Keratinocyte (primary cell): ENCODE data around the gene MAST3. TPM values are rescaled to one million over a fixed set of nuclear protein-coding genes. Genes with fewer than 3 reads are reported as not detected.

ENCODE experiments used
- DNase-seq: peaks from one replicate; pipeline ENCODE4 v3.0.0-alpha.2; 2011; ENCODE audit warnings: low read depth, missing footprints, low spot score
- FAIRE-seq: peaks from 2 replicates; lab custom pipeline; 2011; peaks lifted over from hg19 to GRCh38; lab: Jason Lieb, UNC
- H2AFZ ChIP-seq: 2 replicates; pipeline ENCODE4 v1.6.0; 2012; ENCODE audit warnings: low read length, control low read depth, inconsistent platforms; ENCODE audit not compliant: control insufficient read depth
- H3K27ac ChIP-seq: 2 replicates; pipeline ENCODE4 v1.5.1; 2011; ENCODE audit warnings: low read length; ENCODE audit not compliant: control insufficient read depth, insufficient read depth
- H3K27me3 ChIP-seq: 3 replicates; pipeline ENCODE4 v1.6.0; 2011; ENCODE audit warnings: low read length; ENCODE audit not compliant: control insufficient read depth, insufficient read depth; ENCODE audit errors: extremely low read depth
- H3K36me3 ChIP-seq, 2 experiments: 2 replicates in 1 of 2; 3 replicates in 1 of 2; pipeline ENCODE4 v1.5.1; 2011; ENCODE audit warnings: low read length in 2 of 2, mild to moderate bottlenecking in 1 of 2; ENCODE audit not compliant: control insufficient read depth in 2 of 2, insufficient read depth in 2 of 2; ENCODE audit errors: extremely low read depth in 1 of 2
- H3K4me1 ChIP-seq: 3 replicates; pipeline ENCODE4 v1.5.1; 2011; ENCODE audit warnings: low read length; ENCODE audit not compliant: control insufficient read depth, insufficient read depth; ENCODE audit errors: extremely low read depth
- H3K4me2 ChIP-seq: 3 replicates; pipeline ENCODE4 v1.6.0; 2011; ENCODE audit warnings: low read depth, low read length; ENCODE audit not compliant: control insufficient read depth, insufficient read depth; ENCODE audit errors: extremely low read depth
- H3K4me3 ChIP-seq, 3 experiments: fragments of 200-600 bp in 1 of 3; sonication (generic) in 1 of 3; 2 replicates in 2 of 3; 3 replicates in 1 of 3; pipeline ENCODE4 v1.5.1; 2011 to 2016; ENCODE audit warnings: low read length in 3 of 3, mild to moderate bottlenecking in 3 of 3, control low read depth in 2 of 3, inconsistent platforms in 1 of 3, low read depth in 1 of 3, mixed read lengths in 1 of 3, mixed run types in 1 of 3, moderate library complexity in 1 of 3; ENCODE audit not compliant: control insufficient read depth in 2 of 3, insufficient read depth in 2 of 3; ENCODE audit errors: extremely low read depth in 1 of 3
- H3K79me2 ChIP-seq: 2 replicates; pipeline ENCODE4 v1.6.0; 2012; ENCODE audit warnings: low read length; ENCODE audit not compliant: control insufficient read depth, insufficient read depth
- H3K9ac ChIP-seq: 3 replicates; pipeline ENCODE4 v1.6.0; 2011; ENCODE audit warnings: low read length; ENCODE audit not compliant: control insufficient read depth, insufficient read depth; ENCODE audit errors: extremely low read depth
- H3K9me1 ChIP-seq: 3 replicates; pipeline ENCODE4 v1.6.0; 2011; ENCODE audit warnings: low read length; ENCODE audit not compliant: control insufficient read depth, insufficient read depth; ENCODE audit errors: extremely low read depth
- H3K9me3 ChIP-seq: 2 replicates; pipeline ENCODE4 v1.5.1; 2012; ENCODE audit warnings: low read depth, low read length; ENCODE audit not compliant: control insufficient read depth
- H4K20me1 ChIP-seq: 3 replicates; pipeline ENCODE4 v1.6.0; 2011; ENCODE audit warnings: low read length; ENCODE audit not compliant: control insufficient read depth, insufficient read depth; ENCODE audit errors: extremely low read depth
- EZH2 ChIP-seq: IDR thresholded peaks from one replicate; pipeline ENCODE4 v1.6.1; 2012; ENCODE audit warnings: inconsistent platforms, mild to moderate bottlenecking, low read length, moderate library complexity
- dilution Hi-C: fragments of 300-500 bp; cut with MboI; formaldehyde crosslinking; loops from one replicate; pipeline ENCODE4 v1.7.0; 2020; ENCODE audit warnings: low sequenced_read_pairs; ENCODE audit not compliant: extremely low pct_ligation_motif_present
- polyA plus RNA-seq, 5 experiments: library from polyadenylated mRNA; depleted of rRNA in 3 of 5; stranded (reverse) in 3 of 5; stranded (forward) in 1 of 5; unstranded in 1 of 5; fragments of >200 nt; gene quantifications; 1 replicate in 1 of 5; 2 replicates in 3 of 5; 3 replicates in 1 of 5; pipeline versions ENCODE4 v1.2.1 to v1.2.3, GENCODE V29; 2011 to 2012; ENCODE audit warnings: missing spikeins in 2 of 5, low read depth in 1 of 5, low replicate concordance in 1 of 5
- TF ChIP-seq, protein P1 (sequence below), 3 experiments: IDR thresholded peaks in 1 of 3; conservative IDR thresholded peaks in 1 of 3; optimal IDR thresholded peaks in 1 of 3; 2 replicates in 2 of 3; 3 replicates in 1 of 3; pipeline versions ENCODE3 to v1.5.1; 2011; ENCODE audit warnings: low read length in 3 of 3, mild to moderate bottlenecking in 3 of 3, moderate library complexity in 2 of 3, control low read depth in 1 of 3, inconsistent platforms in 1 of 3; ENCODE audit not compliant: insufficient read depth in 2 of 3; ENCODE audit errors: extremely low read depth in 1 of 3

Gene MAST3
- polyA plus RNA-seq, 1 donor (not counting 4 experiments of a cell fraction or from before 2014, with no cell fraction given) = 0.73 TPM

DNA sequence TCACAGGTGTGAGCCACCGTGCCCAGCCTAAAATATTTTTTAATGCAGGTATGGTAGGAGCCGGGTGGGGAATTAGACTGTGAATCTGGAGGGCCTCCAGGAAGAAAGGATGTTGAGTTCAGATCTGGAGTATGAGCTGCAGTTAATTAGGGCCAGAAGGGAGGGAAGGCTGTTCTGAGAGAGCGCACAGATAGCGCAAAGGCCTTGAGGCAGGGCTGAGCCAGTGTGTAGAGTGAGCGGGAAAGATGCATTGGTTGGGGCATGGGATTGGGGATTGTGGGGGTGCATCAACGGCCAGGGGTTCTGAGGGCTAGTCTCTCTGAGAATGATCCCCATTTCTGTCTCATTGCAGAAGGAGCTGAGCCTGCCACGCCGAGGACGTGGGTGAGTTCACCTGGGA is 9.7 kb downstream of the MAST3 start:
- FAIRE-seq (no peak), DNase-seq (no peak)
- no peaks in the 10 kb centered on the region for H4K20me1 ChIP-seq
- TF ChIP-seq, protein P1, sequence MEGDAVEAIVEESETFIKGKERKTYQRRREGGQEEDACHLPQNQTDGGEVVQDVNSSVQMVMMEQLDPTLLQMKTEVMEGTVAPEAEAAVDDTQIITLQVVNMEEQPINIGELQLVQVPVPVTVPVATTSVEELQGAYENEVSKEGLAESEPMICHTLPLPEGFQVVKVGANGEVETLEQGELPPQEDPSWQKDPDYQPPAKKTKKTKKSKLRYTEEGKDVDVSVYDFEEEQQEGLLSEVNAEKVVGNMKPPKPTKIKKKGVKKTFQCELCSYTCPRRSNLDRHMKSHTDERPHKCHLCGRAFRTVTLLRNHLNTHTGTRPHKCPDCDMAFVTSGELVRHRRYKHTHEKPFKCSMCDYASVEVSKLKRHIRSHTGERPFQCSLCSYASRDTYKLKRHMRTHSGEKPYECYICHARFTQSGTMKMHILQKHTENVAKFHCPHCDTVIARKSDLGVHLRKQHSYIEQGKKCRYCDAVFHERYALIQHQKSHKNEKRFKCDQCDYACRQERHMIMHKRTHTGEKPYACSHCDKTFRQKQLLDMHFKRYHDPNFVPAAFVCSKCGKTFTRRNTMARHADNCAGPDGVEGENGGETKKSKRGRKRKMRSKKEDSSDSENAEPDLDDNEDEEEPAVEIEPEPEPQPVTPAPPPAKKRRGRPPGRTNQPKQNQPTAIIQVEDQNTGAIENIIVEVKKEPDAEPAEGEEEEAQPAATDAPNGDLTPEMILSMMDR (optimal IDR thresholded peaks at IDR 0.05 in 1 of 3, IDR thresholded peaks at IDR 0.05 in 1 of 3, conservative IDR thresholded peaks at IDR 0.05 in 1 of 3; ENCODE audit: extremely low read depth in 1 of 3, insufficient read depth in 2 of 3, low read length in 3 of 3) = no peak
- no peaks in the 10 kb centered on the region for H3K9me1 ChIP-seq
- no peaks in the 10 kb centered on the region for H3K79me2 ChIP-seq
- H3K4me1 ChIP-seq = peaks cover 12% of the 10 kb centered on the region
- no peaks in the 10 kb centered on the region for H3K36me3 ChIP-seq
- dilution Hi-C loops = no loop called here
- no peaks in the 10 kb centered on the region for H3K9me3 ChIP-seq
- H3K27ac ChIP-seq = no peak overlapping the region
- H3K4me3 ChIP-seq = no peak overlapping the region
- H2AFZ ChIP-seq = no peak overlapping the region
- peaks cover 10% of the 10 kb centered on the region for H3K27me3 ChIP-seq
- no peak overlapping the region for H3K9ac ChIP-seq
- no peak overlapping the region for H3K4me2 ChIP-seq

DNA sequence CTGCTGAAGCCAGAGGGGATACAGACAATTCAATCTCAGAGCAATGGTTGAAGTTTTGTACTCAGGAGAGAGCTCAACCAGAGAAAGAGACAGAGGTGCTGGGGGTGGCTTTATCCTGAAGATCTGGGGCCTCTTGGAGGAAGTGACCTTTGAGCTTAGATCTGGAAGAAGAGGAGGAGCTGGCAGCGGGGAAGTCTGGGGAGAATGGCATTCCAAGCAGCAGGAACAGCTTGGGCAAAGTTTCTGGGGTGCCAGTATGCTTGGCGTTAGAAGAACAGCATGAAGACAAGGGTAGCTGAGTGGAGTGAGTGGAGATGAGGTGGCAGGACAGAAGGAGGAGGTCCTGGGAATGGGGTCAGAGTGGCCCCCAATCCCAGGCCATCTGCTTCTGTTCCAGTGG is 11.3 kb downstream of the MAST3 start:
- no peak for DNase-seq
- Histone ChIP-seq H4K20me1 (no peaks in the 10 kb centered on the region), H3K9me3 (no peaks in the 10 kb centered on the region), H3K4me2 (no peak overlapping the region), H2AFZ (no peak overlapping the region), H3K4me3 (no peak overlapping the region), H3K4me1 (peaks cover 12% of the 10 kb centered on the region), H3K27ac (no peak overlapping the region), H3K9ac (no peak overlapping the region), H3K9me1 (no peaks in the 10 kb centered on the region), H3K36me3 (no peaks in the 10 kb centered on the region), H3K27me3 (peaks cover 10% of the 10 kb centered on the region), H3K79me2 (no peaks in the 10 kb centered on the region)
- no peak for FAIRE-seq
- dilution Hi-C loops = no loop called here
- TF ChIP-seq, protein P1 (optimal IDR thresholded peaks at IDR 0.05 in 1 of 3, IDR thresholded peaks at IDR 0.05 in 1 of 3, conservative IDR thresholded peaks at IDR 0.05 in 1 of 3; ENCODE audit: extremely low read depth in 1 of 3, insufficient read depth in 2 of 3, low read length in 3 of 3) = no peak
- no peak for TF ChIP-seq EZH2
